H1 (cell line): ENCODE results near the gene ROBO2. TPM values are rescaled to one million over a fixed set of nuclear protein-coding genes. Genes with fewer than 3 reads are reported as not detected.

ENCODE experiments used
- CTCF ChIA-PET: fragments of 300-600 bp; sonication (Branson Sonifier 250); formaldehyde crosslinking; loops from one replicate; lab custom pipeline; 2021; ENCODE audit not compliant: partially characterized antibody; lab: Charles Lee
- POLR2A ChIA-PET: fragments of 300-600 bp; sonication (Branson Sonifier 250); formaldehyde crosslinking; loops from one replicate; lab custom pipeline; 2021; ENCODE audit warnings: inconsistent platforms; ENCODE audit not compliant: partially characterized antibody; lab: Charles Lee
- DNase-seq, 2 experiments: peaks; one replicate each; pipeline versions ENCODE4 v3.0.0 to v3.0.0-alpha.2; 2010 to 2022; ENCODE audit warnings: low spot score in 2 of 2, low read depth in 1 of 2, mixed read lengths in 1 of 2
- FAIRE-seq: peaks from 2 replicates; lab custom pipeline; 2011; peaks lifted over from hg19 to GRCh38; lab: Jason Lieb, UNC
- H2AFZ ChIP-seq: 2 replicates; pipeline ENCODE4 v1.8.1; 2012; ENCODE audit warnings: low read length, inconsistent platforms
- H2AK5ac ChIP-seq: 2 replicates; pipeline ENCODE4 v1.6.1; 2013; ENCODE audit warnings: low read depth, low read length
- H2BK120ac ChIP-seq: replicated peaks from 2 replicates; pipeline ENCODE3; 2013; ENCODE audit warnings: low read depth, low read length, inconsistent platforms
- H2BK12ac ChIP-seq: 2 replicates; pipeline ENCODE4 v1.6.1; 2013; ENCODE audit warnings: low read depth, low read length
- H2BK15ac ChIP-seq: 2 replicates; pipeline ENCODE4 v1.6.1; 2013; ENCODE audit warnings: low read length
- H2BK20ac ChIP-seq: 2 replicates; pipeline ENCODE4 v1.6.1; 2013; ENCODE audit warnings: low read length
- H2BK5ac ChIP-seq: 2 replicates; pipeline ENCODE4 v1.6.1; 2013; ENCODE audit warnings: low read depth, low read length
- H3K14ac ChIP-seq: 2 replicates; pipeline ENCODE4 v1.6.1; 2013; ENCODE audit warnings: inconsistent platforms; ENCODE audit not compliant: insufficient read length
- H3K18ac ChIP-seq: 2 replicates; pipeline ENCODE4 v1.6.1; 2013; ENCODE audit warnings: low read length; ENCODE audit errors: extremely low read depth
- H3K23ac ChIP-seq: 2 replicates; pipeline ENCODE4 v1.6.1; 2013; ENCODE audit warnings: inconsistent platforms; ENCODE audit not compliant: insufficient read length
- H3K23me2 ChIP-seq: 2 replicates; pipeline ENCODE4 v1.6.1; 2013; ENCODE audit warnings: low read depth, low read length
- H3K27ac ChIP-seq: 2 replicates; pipeline ENCODE4 v1.6.1; 2011; ENCODE audit warnings: low read depth, low read length, inconsistent platforms
- H3K27me3 ChIP-seq, 4 experiments: replicated peaks in 1 of 4; 1 replicate in 1 of 4; 2 replicates in 3 of 4; pipeline versions ENCODE4 v1.6.1 to v1.8.1; 2011 to 2013; ENCODE audit warnings: low read length in 3 of 4, mild to moderate bottlenecking in 3 of 4, inconsistent platforms in 2 of 4, mixed read lengths in 2 of 4, moderate library complexity in 1 of 4; ENCODE audit not compliant: control insufficient read depth in 3 of 4, insufficient read depth in 3 of 4; ENCODE audit errors: extremely low read depth in 1 of 4
- H3K36me3 ChIP-seq, 4 experiments: 2 replicates each; pipeline versions ENCODE4 v1.6.1 to v1.8.1; 2011 to 2013; ENCODE audit warnings: mild to moderate bottlenecking in 4 of 4, low read length in 3 of 4, moderate library complexity in 2 of 4, control low read depth in 1 of 4, inconsistent platforms in 1 of 4; ENCODE audit not compliant: insufficient read depth in 4 of 4, control insufficient read depth in 2 of 4
- H3K4ac ChIP-seq: replicated peaks from 2 replicates; pipeline ENCODE3; 2013; ENCODE audit warnings: low read length, low read depth, mixed read lengths, inconsistent platforms; ENCODE audit not compliant: insufficient read length
- H3K4me1 ChIP-seq, 4 experiments: replicated peaks in 1 of 4; 1 replicate in 1 of 4; 2 replicates in 3 of 4; pipeline versions ENCODE4 v1.6.1 to v1.8.1; 2011 to 2013; ENCODE audit warnings: low read length in 3 of 4, inconsistent platforms in 2 of 4, mixed read lengths in 1 of 4; ENCODE audit not compliant: insufficient read depth in 4 of 4, control insufficient read depth in 3 of 4
- H3K4me2 ChIP-seq, 2 experiments: 2 replicates each; pipeline versions ENCODE4 v1.6.1 to v1.8.1; 2011 to 2013; ENCODE audit warnings: low read depth in 2 of 2, low read length in 2 of 2, control low read depth in 1 of 2, inconsistent platforms in 1 of 2, mild to moderate bottlenecking in 1 of 2; ENCODE audit not compliant: insufficient read depth in 1 of 2
- H3K4me3 ChIP-seq, 4 experiments: fragments of 200-600, 300-600 bp in 1 of 4; sonication (generic), shearing (Covaris generic), sonication (Bioruptor Twin) in 1 of 4; 2 replicates each; pipeline versions ENCODE4 v1.5.1 to v1.8.1; 2011 to 2016; ENCODE audit warnings: low read length in 4 of 4, low read depth in 3 of 4, control low read depth in 2 of 4, inconsistent platforms in 2 of 4, mild to moderate bottlenecking in 2 of 4, mixed read lengths in 1 of 4, moderate library complexity in 1 of 4; ENCODE audit not compliant: insufficient read depth in 2 of 4; ENCODE audit errors: extremely low read depth in 1 of 4
- H3K56ac ChIP-seq: replicated peaks from 2 replicates; pipeline ENCODE3; 2013; ENCODE audit warnings: low read depth, mild to moderate bottlenecking, mixed read lengths, low read length, inconsistent platforms; ENCODE audit not compliant: insufficient read length
- H3K79me1 ChIP-seq: 2 replicates; pipeline ENCODE4 v1.6.1; 2013; ENCODE audit warnings: low read depth, low read length, control low read depth
- H3K79me2 ChIP-seq, 2 experiments: 2 replicates each; pipeline versions ENCODE4 v1.6.1 to v1.8.1; 2012 to 2013; ENCODE audit warnings: low read length in 2 of 2, mild to moderate bottlenecking in 2 of 2, inconsistent platforms in 1 of 2; ENCODE audit not compliant: insufficient read depth in 2 of 2, control insufficient read depth in 1 of 2
- H3K9ac ChIP-seq, 4 experiments: replicated peaks in 1 of 4; 1 replicate in 1 of 4; 2 replicates in 3 of 4; pipeline versions ENCODE4 v1.6.1 to v1.8.1; 2011 to 2013; ENCODE audit warnings: low read depth in 3 of 4, low read length in 3 of 4, control low read depth in 2 of 4, mild to moderate bottlenecking in 2 of 4, moderate library complexity in 2 of 4, inconsistent platforms in 1 of 4; ENCODE audit errors: extremely low read depth in 1 of 4
- H3K9me3 ChIP-seq, 2 experiments: 2 replicates each; pipeline versions ENCODE4 v1.6.1 to v1.8.1; 2012 to 2013; ENCODE audit warnings: mild to moderate bottlenecking in 2 of 2, moderate library complexity in 2 of 2, control low read depth in 1 of 2, inconsistent platforms in 1 of 2, low read depth in 1 of 2, low read length in 1 of 2, mixed read lengths in 1 of 2; ENCODE audit not compliant: insufficient read depth in 2 of 2
- H4K20me1 ChIP-seq, 2 experiments: replicated peaks in 1 of 2; 2 replicates each; pipeline versions ENCODE3 to v1.8.1; 2011 to 2013; ENCODE audit warnings: inconsistent platforms in 2 of 2, low read length in 2 of 2, mild to moderate bottlenecking in 1 of 2; ENCODE audit not compliant: insufficient read depth in 2 of 2, control insufficient read depth in 1 of 2
- H4K5ac ChIP-seq: 2 replicates; pipeline ENCODE4 v1.6.1; 2013; ENCODE audit warnings: low read length, low read depth, mixed read lengths, inconsistent platforms; ENCODE audit not compliant: insufficient read length
- H4K8ac ChIP-seq: 2 replicates; pipeline ENCODE4 v1.8.0; 2013; ENCODE audit warnings: mild to moderate bottlenecking, moderate library complexity, low read length, inconsistent platforms; ENCODE audit not compliant: insufficient read depth; ENCODE audit errors: extremely low read depth
- H4K91ac ChIP-seq: replicated peaks from 2 replicates; pipeline ENCODE3; 2013; ENCODE audit warnings: low read length, mixed read lengths, inconsistent platforms; ENCODE audit not compliant: insufficient read length
- BRCA1 ChIP-seq: IDR thresholded peaks from 2 replicates; pipeline ENCODE4 v1.6.1; 2012; ENCODE audit warnings: low read depth, low read length, improper control_type of control experiment
- SIN3A ChIP-seq, 2 experiments: IDR thresholded peaks in 1 of 2; conservative IDR thresholded peaks in 1 of 2; 2 replicates each; pipeline ENCODE4 v1.6.1; 2011 to 2012; ENCODE audit warnings: low read length in 2 of 2, improper control_type of control experiment in 1 of 2, low read depth in 1 of 2, mild to moderate bottlenecking in 1 of 2
- TBP ChIP-seq: IDR thresholded peaks from 2 replicates; pipeline ENCODE4 v1.6.1; 2011; ENCODE audit warnings: low read depth, low read length, improper control_type of control experiment
- TCF12 ChIP-seq: IDR thresholded peaks from 2 replicates; pipeline ENCODE4 v1.6.1; 2011; ENCODE audit warnings: low read depth, mild to moderate bottlenecking, low read length
- polyA plus RNA-seq, 7 experiments: library from polyadenylated mRNA; depleted of rRNA in 3 of 7; stranded (reverse) in 5 of 7; unstranded in 2 of 7; fragments of >200 nt in 5 of 7; fragments of 200-250 nt in 2 of 7; gene quantifications; 1 replicate in 5 of 7; 2 replicates in 1 of 7; 4 replicates in 1 of 7; pipeline versions ENCODE4 v1.2.1 to v1.2.3, GENCODE V29; 2011 to 2013; ENCODE audit warnings: missing spikeins in 2 of 7, mixed read lengths in 2 of 7
- total RNA-seq: library from RNA; stranded (reverse); fragmentation: NEBNext Ultra II Directional; extraction: Animal tissue kit (Norgen Biotek cat#: 25700); gene quantifications from 2 replicates; pipeline ENCODE4 v1.2.1, GENCODE V29; 2021

ROBO2 gene
- total and polyA plus RNA-seq, 2 of the 8 experiments (the other 6 are each of a cell fraction or from before 2014, with no cell fraction given), result 1.5 to 2.9 TPM

GRCh38 chr3:77514766-77515165 lies 474.9 kb downstream of the ROBO2 start:
- no peaks in the 10 kb centered on the region for H3K23me2 ChIP-seq
- POLR2A ChIA-PET, result no interaction called here

More at GRCh38 chr3:77514766-77515165, 474.9 kb downstream of the ROBO2 start:
- CTCF ChIA-PET, result no interaction called here
- Histone ChIP-seq H3K56ac (no peak overlapping the region), H3K9ac (no peak overlapping the region), H3K14ac (no peak overlapping the region), H2BK20ac (no peak overlapping the region), H2BK5ac (no peak overlapping the region), H3K4me2 (no peak overlapping the region), H4K91ac (no peak overlapping the region), H4K20me1 (no peaks in the 10 kb centered on the region), H3K79me1 (no peaks in the 10 kb centered on the region), H3K79me2 (no peaks in the 10 kb centered on the region), H3K23ac (no peak overlapping the region), H2BK12ac (no peak overlapping the region), H2AFZ (0 out of 2 replicates have a peak overlapping the region, but pooled peaks have one; percentile 54), H2BK120ac (no peak overlapping the region), H2BK15ac (no peak overlapping the region), H3K4me3 (no peak overlapping the region), H3K36me3 (no peaks in the 10 kb centered on the region), H2AK5ac (no peak overlapping the region), H3K9me3 (no peaks in the 10 kb centered on the region), H3K4me1 (no peaks in the 10 kb centered on the region), H4K8ac (no peak overlapping the region), H3K27me3 (no peaks in the 10 kb centered on the region; a peak in 1 of 7 replicates), H4K5ac (no peak overlapping the region), H3K18ac (no peak overlapping the region), H3K4ac (no peak overlapping the region), H3K27ac (no peak overlapping the region)
- TF ChIP-seq BRCA1 (no peak), TBP (no peak), SIN3A (conservative IDR thresholded peaks at IDR 0.05 in 1 of 2, IDR thresholded peaks at IDR 0.05 in 1 of 2; ENCODE audit: low read depth in 1 of 2, low read length in 2 of 2) (no peak), TCF12 (no peak)
- DNase-seq, result no peak
- no peak for FAIRE-seq
